GM10248 (cell line): ENCODE data around the gene GSG1L2.

Experiments used
- CTCF ChIA-PET: fragments of 300-600 bp; sonication (Branson Sonifier 250); formaldehyde crosslinking; extraction: SDS; loops from one replicate; lab custom pipeline; 2021; ENCODE audit warnings: antibody characterized with exemption; lab: Yijun Ruan, JAX
- POLR2A ChIA-PET: fragments of 350-650 bp; sonication (Branson Sonifier 250); formaldehyde crosslinking; extraction: SDS; loops from one replicate; lab custom pipeline; 2020; ENCODE audit warnings: antibody characterized with exemption; lab: Yijun Ruan, JAX
- DNase-seq: peaks from one replicate; pipeline ENCODE4 v3.0.0; 2012; ENCODE audit errors: extremely low spot score
- CTCF ChIP-seq: IDR thresholded peaks from 2 replicates; pipeline ENCODE4 v1.5.1; 2012; ENCODE audit warnings: mild to moderate bottlenecking, low read depth; ENCODE audit errors: extremely low read depth, missing control alignments, control extremely low read depth

GSG1L2 gene

GRCh38 chr17:9810100-9810949 is 11.6 kb downstream of the GSG1L2 start:
- ChIA-PET CTCF (interaction anchor here (0.9 kb wide), 1 partner anchor 21 kb away, joined by 3 read pairs; no protein-coding TSS in a partner anchor), POLR2A (no interaction called here)
- TF ChIP-seq CTCF, result no peak
- no peak for DNase-seq

- POLR2A ChIA-PET, result no interaction called here
- no peak for TF ChIP-seq CTCF
- DNase-seq, result no peak
- CTCF ChIA-PET, result interaction anchor here (0.9 kb wide), 1 partner anchor 22 kb away, joined by 3 read pairs; no protein-coding TSS in a partner anchor
Measured at GRCh38 chr17:9809409-9809808, 12.5 kb downstream of the GSG1L2 start.

GRCh38 chr17:9806699-9807098 is 15.2 kb downstream of the GSG1L2 start:
- POLR2A ChIA-PET, result no interaction called here
- no peak for TF ChIP-seq CTCF
- DNase-seq, result no peak
- CTCF ChIA-PET, result no interaction called here

GRCh38 chr17:9805769-9806168 is 16.1 kb downstream of the GSG1L2 start:
- DNase-seq, result no peak

GRCh38 chr17:9802697-9803096 is 19.2 kb downstream of the GSG1L2 start:
- DNase-seq, result no peak
- ChIA-PET CTCF (no interaction called here), POLR2A (no interaction called here)
- no peak for TF ChIP-seq CTCF

More at GRCh38 chr17:9805769-9806168, 16.1 kb downstream of the GSG1L2 start:
- POLR2A ChIA-PET, result no interaction called here
- CTCF ChIA-PET, result no interaction called here
- no peak for TF ChIP-seq CTCF

- POLR2A ChIA-PET, result no interaction called here
- CTCF ChIA-PET, result no interaction called here
- no peak for DNase-seq
- TF ChIP-seq CTCF, result no peak
Measured at GRCh38 chr17:9802294-9802693, 19.6 kb downstream of the GSG1L2 start.
